Left cardiac atrium (tissue), 4 donors: ENCODE data around the gene DRAM1. TPM values are rescaled to one million over a fixed set of nuclear protein-coding genes. Genes with fewer than 3 reads are reported as not detected.

ENCODE experiments used
- ATAC-seq, 2 donors: fragments of 200-7000 bp; cut with Tn5 transposase; one replicate each; pipeline ENCODE4 v1.9.1; 2020; ENCODE audit warnings: mild to moderate bottlenecking in 2 of 2, moderate library complexity in 2 of 2
- DNase-seq: peaks from one replicate; pipeline ENCODE4 v3.0.0-alpha.2; 2020
- intact Hi-C, 2 donors: fragments of 100-400 bp; cut with DNase I; formaldehyde crosslinking; loops; one replicate each; pipeline versions ENCODE4 v1.14.1 to v1.15.1; 2022 to 2023
- total RNA-seq, 2 donors: library from RNA; stranded (reverse); fragmentation: NEBNext Ultra II Directional; extraction: Animal tissue kit (Norgen Biotek cat#: 25700); gene quantifications; one replicate each; pipeline ENCODE4 v1.2.1, GENCODE V29; 2021
- donor health status: DM: no; HTN: yes; CAD: no.
- donor health status: DM: no; HTN: yes; CAD: no; lungs with severe emphysema.
- donor health status: DM: yes; HTN: yes; CAD: no.
- donor health status: Dilated cardiomyopathy.

Gene DRAM1
- total RNA-seq, 2 donors from 2014 or later: 9.4 to 14.2 TPM

DNA sequence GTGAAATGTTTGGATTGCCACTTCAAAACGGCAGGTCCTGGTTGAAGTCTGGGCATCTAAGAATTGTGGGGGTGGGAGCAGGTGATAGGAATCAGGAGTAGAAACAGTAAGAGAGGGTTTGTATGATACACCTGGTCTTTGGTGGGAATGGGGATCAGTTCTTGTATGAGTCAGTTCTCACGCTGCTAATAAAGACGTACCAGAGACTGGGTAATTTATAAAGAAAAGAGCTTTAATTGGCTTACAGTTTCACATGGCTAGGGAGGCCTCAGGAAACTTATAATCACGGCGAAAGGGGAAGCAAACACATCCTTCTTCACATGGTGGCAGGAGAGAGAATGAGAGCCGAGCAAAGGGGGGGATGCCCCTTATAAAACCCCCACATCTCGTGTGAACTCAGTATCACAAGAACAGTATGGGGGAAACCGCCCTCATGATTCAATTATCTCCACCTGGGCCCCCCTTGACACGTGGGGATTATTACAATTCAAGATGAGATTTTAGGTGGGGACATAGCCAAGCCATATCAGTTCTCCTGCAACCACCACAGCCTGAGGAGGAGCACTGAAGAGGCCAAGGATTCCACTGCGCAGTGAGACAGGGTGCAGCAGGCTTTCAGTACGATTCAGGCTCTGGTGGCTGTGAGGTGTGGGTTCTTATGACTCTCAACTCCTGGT is 52.1 kb downstream of the DRAM1 start:
- no peak for ATAC-seq
- intact Hi-C loops: loop anchor here in 1 of 2 donors (10.0 kb wide), 1 partner anchor 135 kb away; the partner anchor contains the start of gene WASHC3
- DNase-seq: no peak

- ATAC-seq (no peak), DNase-seq (no peak)
- intact Hi-C loops: loop anchor here in 1 of 2 donors (10.0 kb wide), 1 partner anchor 133 kb away; the partner anchor contains the start of gene WASHC3
Observed at GRCh38 chr12:101931498-101932326, 54.3 kb downstream of the DRAM1 start.

- no peak for ATAC-seq
- peak; percentile 51 for DNase-seq
- intact Hi-C loops: loop anchor here in 1 of 2 donors (10.0 kb wide), 1 partner anchor 131 kb away; the partner anchor contains the start of gene WASHC3
Observed at GRCh38 chr12:101933866-101934514, 56.6 kb downstream of the DRAM1 start.

GRCh38 chr12:101935890-101936746 is 58.7 kb downstream of the DRAM1 start:
- intact Hi-C loops: loop anchor here in 1 of 2 donors (5.0 to 10.0 kb wide), 2 partner anchors 129 to 546 kb away; partner anchors contain the start of genes IGF1 and WASHC3
- peak; percentile 71 for DNase-seq

GRCh38 chr12:101939306-101939705 is 61.9 kb downstream of the DRAM1 start:
- peak in 1 of 2 donors; percentile 10 for ATAC-seq

More at GRCh38 chr12:101935890-101936746, 58.7 kb downstream of the DRAM1 start:
- peak; percentile 72 to 88 for ATAC-seq

GRCh38 chr12:101939856-101940265 is 62.5 kb downstream of the DRAM1 start:
- ATAC-seq (peak; percentile 51 to 62), DNase-seq (peak; percentile 46)
- intact Hi-C loops: loop anchor here in 1 of 2 donors (5.0 to 10.0 kb wide), 3 partner anchors 125 to 825 kb away; partner anchors contain the start of genes IGF1 and WASHC3

More at GRCh38 chr12:101939306-101939705, 61.9 kb downstream of the DRAM1 start:
- no peak for DNase-seq
- intact Hi-C loops: loop anchor here in 1 of 2 donors (5.0 to 10.0 kb wide), 2 partner anchors 125 to 543 kb away; partner anchors contain the start of genes IGF1 and WASHC3

GRCh38 chr12:101940400-101940950 is 63.1 kb downstream of the DRAM1 start:
- intact Hi-C loops: loop anchor here in 1 of 2 donors (10.0 kb wide), 1 partner anchor 824 kb away; no protein-coding TSS in a partner anchor
- ATAC-seq: no peak
- no peak for DNase-seq

- DNase-seq: no peak
- intact Hi-C loops: loop anchor here in 1 of 2 donors (10.0 kb wide), 1 partner anchor 823 kb away; no protein-coding TSS in a partner anchor
- ATAC-seq: no peak
Observed at GRCh38 chr12:101941306-101942249, 64.2 kb downstream of the DRAM1 start.

GRCh38 chr12:101942250-101942605 is 64.8 kb downstream of the DRAM1 start:
- no peak for ATAC-seq
- intact Hi-C loops: loop anchor here in 1 of 2 donors (10.0 kb wide), 1 partner anchor 823 kb away; no protein-coding TSS in a partner anchor
- no peak for DNase-seq

DNA sequence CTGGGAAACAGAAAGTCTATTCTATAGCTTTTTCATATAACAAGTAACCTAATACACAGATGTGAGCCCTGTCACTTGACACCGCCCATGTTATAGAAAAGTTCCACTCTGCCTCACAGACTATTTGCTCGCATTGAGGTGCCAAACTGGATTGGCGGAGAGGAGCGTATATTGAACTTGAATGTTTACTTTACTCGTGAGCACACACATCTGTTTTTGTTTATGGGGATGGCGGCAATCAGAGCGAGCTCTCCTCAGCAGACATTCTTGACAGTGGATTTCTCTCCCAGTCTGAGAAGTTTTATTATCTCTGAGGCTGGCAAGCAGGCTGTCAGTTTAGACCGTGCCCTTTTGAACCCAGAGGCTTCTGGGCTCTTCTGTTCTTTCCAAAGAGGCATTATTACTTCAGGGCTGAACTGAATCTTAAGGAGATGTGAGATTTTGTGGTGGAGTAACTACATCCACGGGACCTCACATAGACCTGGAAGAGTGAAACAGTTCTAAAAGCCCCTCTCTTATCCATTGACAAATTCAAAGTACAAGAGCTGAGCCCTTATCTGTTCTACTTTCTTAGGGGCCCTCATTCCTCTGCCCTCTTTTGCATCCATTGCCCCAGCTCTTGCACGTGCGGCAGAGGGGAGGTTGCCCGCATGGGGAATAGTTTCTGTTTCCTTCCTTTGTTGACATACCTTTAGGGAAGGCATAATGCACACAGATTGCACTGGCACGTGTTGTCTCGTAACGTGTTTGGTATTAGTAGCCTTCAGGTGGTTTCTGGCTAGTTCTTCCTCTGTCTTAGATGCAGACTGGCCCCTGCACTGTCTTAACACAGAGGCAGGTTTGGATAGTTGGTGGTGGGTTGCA is 68.2 kb downstream of the DRAM1 start:
- DNase-seq: no peak
- intact Hi-C loops: loop anchor here in 1 of 2 donors (10.0 kb wide), 1 partner anchor 819 kb away; no protein-coding TSS in a partner anchor
- ATAC-seq: peak in 1 of 2 donors; percentile 12

DNA sequence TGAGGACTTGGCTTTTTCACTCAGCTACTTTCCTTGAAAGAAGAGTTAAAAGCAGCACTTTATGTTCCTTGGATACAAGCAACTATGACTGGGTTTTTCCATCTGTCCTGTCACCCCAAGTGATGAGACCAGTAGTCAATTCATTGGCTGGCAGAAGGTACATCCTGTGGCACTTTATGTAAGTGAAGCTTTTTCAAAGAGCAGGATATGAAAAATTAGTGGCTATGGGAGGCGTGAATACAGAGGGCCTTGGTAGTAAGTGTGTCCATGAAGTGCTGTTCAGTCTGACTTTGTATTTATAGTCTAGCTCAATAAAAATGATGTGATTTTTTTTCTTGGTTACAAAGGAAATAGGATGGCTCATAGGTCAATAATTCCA is 68.8 kb downstream of the DRAM1 start:
- intact Hi-C loops: loop anchor here in 1 of 2 donors (10.0 kb wide), 1 partner anchor 819 kb away; no protein-coding TSS in a partner anchor
- DNase-seq: no peak
- no peak for ATAC-seq

DNA sequence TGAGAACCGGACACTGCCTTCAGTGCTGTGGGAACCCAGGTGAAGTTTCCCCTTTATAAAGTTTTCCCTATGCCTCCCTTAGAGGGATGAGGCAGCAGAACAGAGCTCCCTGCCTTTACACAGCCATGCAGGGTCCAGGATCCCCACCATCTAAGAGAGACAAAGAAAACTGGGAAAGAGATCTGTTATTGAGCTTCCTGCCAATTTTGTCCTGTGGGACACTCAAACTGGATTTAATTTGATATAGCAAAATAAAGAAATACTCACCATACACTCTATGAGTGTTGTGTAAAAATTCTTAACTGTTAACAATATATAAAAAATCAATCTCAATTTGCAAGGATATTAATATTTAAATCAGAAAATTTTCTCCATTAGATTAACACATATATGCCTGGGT is 69.9 kb downstream of the DRAM1 start:
- DNase-seq (no peak), ATAC-seq (no peak)
- intact Hi-C loops: loop anchor here in 1 of 2 donors (10.0 kb wide), 1 partner anchor 817 kb away; no protein-coding TSS in a partner anchor

- no peak for ATAC-seq
- intact Hi-C loops: loop anchor here in 1 of 2 donors (10.0 kb wide), 1 partner anchor 816 kb away; no protein-coding TSS in a partner anchor
- DNase-seq: no peak
Observed at GRCh38 chr12:101948365-101948764, 71.0 kb downstream of the DRAM1 start.

DNA sequence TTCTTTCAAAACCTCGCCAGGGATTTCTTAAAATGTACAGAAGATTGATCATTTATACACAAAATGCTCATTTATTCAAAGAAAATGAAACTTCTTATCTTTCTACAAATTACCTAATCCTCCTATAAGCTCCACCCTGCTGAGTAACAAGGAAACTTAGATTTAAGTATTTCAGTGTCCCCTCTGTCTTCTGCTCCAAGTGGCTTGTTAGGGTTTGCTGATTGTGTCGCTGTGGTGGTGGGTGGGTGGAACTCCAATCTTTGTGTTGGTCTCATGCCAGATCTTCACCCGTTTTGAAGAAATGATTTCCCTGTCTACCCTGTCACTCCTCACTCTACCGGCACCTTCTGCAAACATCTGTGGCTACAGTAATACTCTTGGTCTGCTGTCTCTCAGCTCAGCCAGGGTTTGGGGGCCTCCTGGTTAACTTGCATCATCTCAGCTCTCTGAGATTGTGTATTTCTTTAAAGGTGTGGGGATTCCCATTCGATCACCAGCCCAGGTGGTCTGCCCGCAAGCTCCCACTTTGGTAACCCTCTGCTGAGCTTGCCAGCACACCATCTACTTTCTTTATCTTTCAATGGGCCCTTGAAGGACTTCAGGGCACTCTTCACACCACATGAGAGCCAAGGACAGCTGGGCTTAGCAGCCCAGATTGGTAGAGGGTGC is 73.8 kb downstream of the DRAM1 start:
- intact Hi-C loops: no loop called here
- no peak for ATAC-seq
- no peak for DNase-seq

DNA sequence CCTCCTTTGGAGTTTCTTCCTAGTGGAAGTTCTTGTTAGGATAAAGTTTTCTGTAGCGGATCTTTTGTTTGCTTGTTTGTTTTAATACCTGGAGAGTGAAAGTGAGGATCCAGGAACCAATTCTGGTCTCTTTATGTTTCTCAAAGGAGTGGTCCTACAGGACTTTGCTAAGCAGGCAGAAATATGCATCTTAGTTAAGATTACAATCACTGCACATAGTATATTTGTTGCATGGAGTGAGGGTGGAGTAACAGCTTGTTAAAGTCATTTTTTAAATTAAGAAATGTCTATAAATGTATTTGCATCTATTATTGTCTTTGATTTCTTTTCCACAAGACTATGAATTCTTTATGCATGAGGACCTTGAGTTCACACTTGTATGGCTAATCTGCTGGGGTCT is 76.7 kb downstream of the DRAM1 start:
- DNase-seq (no peak), ATAC-seq (no peak)
- intact Hi-C loops: no loop called here
